GM12878 (cell line): ENCODE data around the gene LIM2. TPM values are rescaled to one million over a fixed set of nuclear protein-coding genes. Genes with fewer than 3 reads are reported as not detected.

ENCODE experiments used
- ASH2L ChIP-seq: fragments of 300-600, 200-600 bp; sonication (generic); IDR thresholded peaks from 2 replicates; pipeline ENCODE4 v1.6.1; 2017; ENCODE audit warnings: low read depth, mild to moderate bottlenecking, borderline replicate concordance
- CBX3 ChIP-seq: fragments of 200-600 bp; sonication (generic); IDR thresholded peaks from 2 replicates; pipeline ENCODE4 v1.6.1; 2016; ENCODE audit warnings: low read depth, borderline replicate concordance
- CREB1 ChIP-seq: IDR thresholded peaks from 2 replicates; pipeline ENCODE4 v1.6.1; 2012; ENCODE audit warnings: low read depth, mild to moderate bottlenecking, inconsistent platforms
- NBN ChIP-seq: fragments of 450-650 bp; IDR thresholded peaks from 2 replicates; pipeline ENCODE4 v1.6.1; 2016
- NR2C2 ChIP-seq: IDR thresholded peaks from 2 replicates; pipeline ENCODE4 v1.6.1; 2011; ENCODE audit warnings: borderline replicate concordance, low read depth; ENCODE audit not compliant: control insufficient read depth, insufficient read length
- PAX8 ChIP-seq: fragments of 450-650 bp; IDR thresholded peaks from 2 replicates; pipeline ENCODE4 v1.6.1; 2017; ENCODE audit warnings: mild to moderate bottlenecking, moderate library complexity
- POLR2AphosphoS5 ChIP-seq: IDR thresholded peaks from 2 replicates; pipeline ENCODE4 v1.6.1; 2011; ENCODE audit warnings: mild to moderate bottlenecking, low read length, inconsistent platforms
- SMAD1 ChIP-seq: fragments of 450-650 bp; IDR thresholded peaks from 2 replicates; pipeline ENCODE4 v1.6.1; 2018; ENCODE audit warnings: mild to moderate bottlenecking, low read depth; ENCODE audit not compliant: partially characterized antibody
- SPI1 ChIP-seq: IDR thresholded peaks from 2 replicates; pipeline ENCODE4 v1.6.1; 2011; ENCODE audit warnings: low read depth, mild to moderate bottlenecking, low read length, moderate library complexity, borderline replicate concordance; ENCODE audit not compliant: insufficient read depth
- SUZ12 ChIP-seq: fragments of 200-600 bp; sonication (generic); IDR thresholded peaks from one replicate; pipeline ENCODE4 v1.6.1; 2018; ENCODE audit warnings: antibody characterized with exemption, mild to moderate bottlenecking; ENCODE audit not compliant: unreplicated experiment
- YBX1 ChIP-seq: fragments of 450-650 bp; IDR thresholded peaks from 2 replicates; pipeline ENCODE4 v1.6.1; 2016; ENCODE audit warnings: antibody characterized with exemption
- ZNF384 ChIP-seq: IDR thresholded peaks from 2 replicates; pipeline ENCODE4 v1.6.1; 2012; ENCODE audit warnings: low read depth, mild to moderate bottlenecking, low read length, improper control_type of control experiment, borderline replicate concordance
- ZZZ3 ChIP-seq: IDR thresholded peaks from 2 replicates; pipeline ENCODE4 v1.6.1; 2011; ENCODE audit warnings: low read depth; ENCODE audit not compliant: control insufficient read depth, insufficient read length
- polyA plus RNA-seq, 11 experiments: library from polyadenylated mRNA; depleted of rRNA in 4 of 11; unstranded in 6 of 11; stranded (reverse) in 5 of 11; fragments of >200 nt; fragmentation: Nextera tagmentation in 4 of 11; fragmentation: Illumina TruSeq in 1 of 11; extraction: Ambion mirVana in 4 of 11; extraction: Trizol in 1 of 11; gene quantifications; 1 replicate in 1 of 11; 2 replicates in 10 of 11; pipeline versions ENCODE4 v1.2.1 to v1.2.3, GENCODE V29; 2011 to 2016; ENCODE audit warnings: inconsistent platforms in 2 of 11, missing spikeins in 2 of 11, low read depth in 1 of 11
- total RNA-seq, 4 experiments: library from RNA; depleted of rRNA in 3 of 4; stranded (reverse); fragments of >200 nt in 3 of 4; fragmentation: Illumina TruSeq in 1 of 4; extraction: Trizol in 1 of 4; gene quantifications; 2 replicates each; pipeline versions ENCODE4 v1.2.1 to v1.2.3, GENCODE V29; 2013 to 2021
- TF ChIP-seq, protein P1 (sequence below): fragments of 450-650 bp; formaldehyde crosslinking; IDR thresholded peaks from 2 replicates; pipeline ENCODE4 v1.4.0; 2020; ENCODE audit warnings: mild to moderate bottlenecking, moderate library complexity
- TF ChIP-seq, protein P2 (sequence below): fragments of 450-650 bp; IDR thresholded peaks from 2 replicates; pipeline ENCODE4 v1.6.1; 2016; ENCODE audit warnings: mild to moderate bottlenecking
- TF ChIP-seq, protein P3 (sequence below): fragments of 450-650 bp; IDR thresholded peaks from 2 replicates; pipeline ENCODE4 v1.6.1; 2017; ENCODE audit warnings: mild to moderate bottlenecking
- TF ChIP-seq, protein P4 (sequence below): IDR thresholded peaks from 2 replicates; pipeline ENCODE4 v1.6.1; 2011; ENCODE audit warnings: borderline replicate concordance, low read depth, mild to moderate bottlenecking, moderate library complexity, low read length; ENCODE audit not compliant: insufficient read depth, poor library complexity, severe bottlenecking
- TF ChIP-seq, protein P5 (sequence below): fragments of 450-650 bp; IDR thresholded peaks from 2 replicates; pipeline ENCODE4 v1.6.1; 2017; ENCODE audit warnings: antibody characterized with exemption, mild to moderate bottlenecking, moderate library complexity

LIM2 gene
- total and polyA plus RNA-seq, 10 of the 15 experiments (the other 5 are each of a cell fraction or from before 2014, with no cell fraction given), result not detected

DNA sequence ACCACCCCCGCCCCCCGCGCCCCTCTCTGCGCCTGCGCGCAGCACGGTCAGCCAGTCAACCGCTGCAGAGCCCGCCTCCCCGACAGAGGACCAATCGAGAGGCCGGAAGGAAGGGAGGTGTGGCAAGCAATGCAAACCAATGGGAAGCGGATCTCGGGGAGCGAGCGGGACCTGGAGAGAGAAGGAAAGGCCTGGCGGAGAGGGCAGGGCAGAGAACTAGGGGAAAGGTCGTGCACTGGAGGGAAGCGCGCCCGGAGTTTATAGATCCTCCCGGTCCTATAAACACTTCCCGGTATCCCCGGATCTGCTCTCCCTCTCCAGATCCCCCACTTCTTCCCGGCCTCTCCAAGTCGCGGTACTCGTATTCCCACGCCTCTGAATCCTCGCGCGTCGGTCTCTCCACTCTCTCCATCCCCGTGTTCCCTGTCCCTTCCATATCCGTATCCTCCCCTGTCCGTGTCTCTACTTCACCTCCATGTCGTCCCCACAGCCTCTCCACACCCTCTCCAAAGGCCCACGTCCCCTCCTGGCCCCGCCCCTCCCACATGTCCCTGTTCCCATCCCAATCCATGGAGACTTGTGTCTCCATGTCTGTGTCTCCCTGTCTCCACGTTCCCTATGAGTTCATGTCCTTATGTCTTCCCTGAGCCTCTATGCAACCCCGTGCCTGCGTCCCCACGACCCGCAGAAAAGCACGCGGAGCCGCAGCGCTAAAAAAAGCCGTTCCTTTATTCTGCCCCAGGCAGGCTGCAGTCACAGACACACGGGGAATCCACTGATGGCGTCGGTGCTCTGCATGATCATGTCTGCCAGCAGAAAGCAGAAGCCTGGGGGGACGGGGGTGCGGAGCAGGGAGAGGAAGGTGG lies 21.2 kb downstream of the LIM2 start (continued):
- TF ChIP-seq, protein P1, sequence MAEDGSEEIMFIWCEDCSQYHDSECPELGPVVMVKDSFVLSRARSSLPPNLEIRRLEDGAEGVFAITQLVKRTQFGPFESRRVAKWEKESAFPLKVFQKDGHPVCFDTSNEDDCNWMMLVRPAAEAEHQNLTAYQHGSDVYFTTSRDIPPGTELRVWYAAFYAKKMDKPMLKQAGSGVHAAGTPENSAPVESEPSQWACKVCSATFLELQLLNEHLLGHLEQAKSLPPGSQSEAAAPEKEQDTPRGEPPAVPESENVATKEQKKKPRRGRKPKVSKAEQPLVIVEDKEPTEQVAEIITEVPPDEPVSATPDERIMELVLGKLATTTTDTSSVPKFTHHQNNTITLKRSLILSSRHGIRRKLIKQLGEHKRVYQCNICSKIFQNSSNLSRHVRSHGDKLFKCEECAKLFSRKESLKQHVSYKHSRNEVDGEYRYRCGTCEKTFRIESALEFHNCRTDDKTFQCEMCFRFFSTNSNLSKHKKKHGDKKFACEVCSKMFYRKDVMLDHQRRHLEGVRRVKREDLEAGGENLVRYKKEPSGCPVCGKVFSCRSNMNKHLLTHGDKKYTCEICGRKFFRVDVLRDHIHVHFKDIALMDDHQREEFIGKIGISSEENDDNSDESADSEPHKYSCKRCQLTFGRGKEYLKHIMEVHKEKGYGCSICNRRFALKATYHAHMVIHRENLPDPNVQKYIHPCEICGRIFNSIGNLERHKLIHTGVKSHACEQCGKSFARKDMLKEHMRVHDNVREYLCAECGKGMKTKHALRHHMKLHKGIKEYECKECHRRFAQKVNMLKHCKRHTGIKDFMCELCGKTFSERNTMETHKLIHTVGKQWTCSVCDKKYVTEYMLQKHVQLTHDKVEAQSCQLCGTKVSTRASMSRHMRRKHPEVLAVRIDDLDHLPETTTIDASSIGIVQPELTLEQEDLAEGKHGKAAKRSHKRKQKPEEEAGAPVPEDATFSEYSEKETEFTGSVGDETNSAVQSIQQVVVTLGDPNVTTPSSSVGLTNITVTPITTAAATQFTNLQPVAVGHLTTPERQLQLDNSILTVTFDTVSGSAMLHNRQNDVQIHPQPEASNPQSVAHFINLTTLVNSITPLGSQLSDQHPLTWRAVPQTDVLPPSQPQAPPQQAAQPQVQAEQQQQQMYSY (CRISPR knock-in tag), result no peak
- peak; percentile 55; the same call in 1 of the 2 replicates for TF ChIP-seq CREB1
- TF ChIP-seq YBX1, result no peak
- TF ChIP-seq, protein P2, sequence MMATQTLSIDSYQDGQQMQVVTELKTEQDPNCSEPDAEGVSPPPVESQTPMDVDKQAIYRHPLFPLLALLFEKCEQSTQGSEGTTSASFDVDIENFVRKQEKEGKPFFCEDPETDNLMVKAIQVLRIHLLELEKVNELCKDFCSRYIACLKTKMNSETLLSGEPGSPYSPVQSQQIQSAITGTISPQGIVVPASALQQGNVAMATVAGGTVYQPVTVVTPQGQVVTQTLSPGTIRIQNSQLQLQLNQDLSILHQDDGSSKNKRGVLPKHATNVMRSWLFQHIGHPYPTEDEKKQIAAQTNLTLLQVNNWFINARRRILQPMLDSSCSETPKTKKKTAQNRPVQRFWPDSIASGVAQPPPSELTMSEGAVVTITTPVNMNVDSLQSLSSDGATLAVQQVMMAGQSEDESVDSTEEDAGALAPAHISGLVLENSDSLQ, result peak; percentile 63
- peak; percentile 91 for TF ChIP-seq POLR2AphosphoS5
- TF ChIP-seq PAX8, result no peak
- TF ChIP-seq, protein P3, sequence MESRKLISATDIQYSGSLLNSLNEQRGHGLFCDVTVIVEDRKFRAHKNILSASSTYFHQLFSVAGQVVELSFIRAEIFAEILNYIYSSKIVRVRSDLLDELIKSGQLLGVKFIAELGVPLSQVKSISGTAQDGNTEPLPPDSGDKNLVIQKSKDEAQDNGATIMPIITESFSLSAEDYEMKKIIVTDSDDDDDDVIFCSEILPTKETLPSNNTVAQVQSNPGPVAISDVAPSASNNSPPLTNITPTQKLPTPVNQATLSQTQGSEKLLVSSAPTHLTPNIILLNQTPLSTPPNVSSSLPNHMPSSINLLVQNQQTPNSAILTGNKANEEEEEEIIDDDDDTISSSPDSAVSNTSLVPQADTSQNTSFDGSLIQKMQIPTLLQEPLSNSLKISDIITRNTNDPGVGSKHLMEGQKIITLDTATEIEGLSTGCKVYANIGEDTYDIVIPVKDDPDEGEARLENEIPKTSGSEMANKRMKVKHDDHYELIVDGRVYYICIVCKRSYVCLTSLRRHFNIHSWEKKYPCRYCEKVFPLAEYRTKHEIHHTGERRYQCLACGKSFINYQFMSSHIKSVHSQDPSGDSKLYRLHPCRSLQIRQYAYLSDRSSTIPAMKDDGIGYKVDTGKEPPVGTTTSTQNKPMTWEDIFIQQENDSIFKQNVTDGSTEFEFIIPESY, result no peak
- TF ChIP-seq NBN, result peak; percentile 74; the same call in 1 of the 2 replicates
- no peak for TF ChIP-seq ZNF384
- no peak for TF ChIP-seq NR2C2
- TF ChIP-seq, protein P4, sequence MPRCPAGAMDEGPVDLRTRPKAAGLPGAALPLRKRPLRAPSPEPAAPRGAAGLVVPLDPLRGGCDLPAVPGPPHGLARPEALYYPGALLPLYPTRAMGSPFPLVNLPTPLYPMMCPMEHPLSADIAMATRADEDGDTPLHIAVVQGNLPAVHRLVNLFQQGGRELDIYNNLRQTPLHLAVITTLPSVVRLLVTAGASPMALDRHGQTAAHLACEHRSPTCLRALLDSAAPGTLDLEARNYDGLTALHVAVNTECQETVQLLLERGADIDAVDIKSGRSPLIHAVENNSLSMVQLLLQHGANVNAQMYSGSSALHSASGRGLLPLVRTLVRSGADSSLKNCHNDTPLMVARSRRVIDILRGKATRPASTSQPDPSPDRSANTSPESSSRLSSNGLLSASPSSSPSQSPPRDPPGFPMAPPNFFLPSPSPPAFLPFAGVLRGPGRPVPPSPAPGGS, result no peak
- no peak for TF ChIP-seq SMAD1
- TF ChIP-seq, protein P5, sequence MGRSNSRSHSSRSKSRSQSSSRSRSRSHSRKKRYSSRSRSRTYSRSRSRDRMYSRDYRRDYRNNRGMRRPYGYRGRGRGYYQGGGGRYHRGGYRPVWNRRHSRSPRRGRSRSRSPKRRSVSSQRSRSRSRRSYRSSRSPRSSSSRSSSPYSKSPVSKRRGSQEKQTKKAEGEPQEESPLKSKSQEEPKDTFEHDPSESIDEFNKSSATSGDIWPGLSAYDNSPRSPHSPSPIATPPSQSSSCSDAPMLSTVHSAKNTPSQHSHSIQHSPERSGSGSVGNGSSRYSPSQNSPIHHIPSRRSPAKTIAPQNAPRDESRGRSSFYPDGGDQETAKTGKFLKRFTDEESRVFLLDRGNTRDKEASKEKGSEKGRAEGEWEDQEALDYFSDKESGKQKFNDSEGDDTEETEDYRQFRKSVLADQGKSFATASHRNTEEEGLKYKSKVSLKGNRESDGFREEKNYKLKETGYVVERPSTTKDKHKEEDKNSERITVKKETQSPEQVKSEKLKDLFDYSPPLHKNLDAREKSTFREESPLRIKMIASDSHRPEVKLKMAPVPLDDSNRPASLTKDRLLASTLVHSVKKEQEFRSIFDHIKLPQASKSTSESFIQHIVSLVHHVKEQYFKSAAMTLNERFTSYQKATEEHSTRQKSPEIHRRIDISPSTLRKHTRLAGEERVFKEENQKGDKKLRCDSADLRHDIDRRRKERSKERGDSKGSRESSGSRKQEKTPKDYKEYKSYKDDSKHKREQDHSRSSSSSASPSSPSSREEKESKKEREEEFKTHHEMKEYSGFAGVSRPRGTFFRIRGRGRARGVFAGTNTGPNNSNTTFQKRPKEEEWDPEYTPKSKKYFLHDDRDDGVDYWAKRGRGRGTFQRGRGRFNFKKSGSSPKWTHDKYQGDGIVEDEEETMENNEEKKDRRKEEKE, result no peak
- TF ChIP-seq ZZZ3, result no peak
- no peak for TF ChIP-seq ASH2L
- peak; percentile 23; the same call in 1 of the 2 replicates for TF ChIP-seq SPI1
- TF ChIP-seq CBX3, result no peak
- no peak for TF ChIP-seq SUZ12
